Measurements from ENCODE around the gene FAM90A1.
"Not testable (repeated sequence)": the region's sequence is repeated elsewhere in the genome, so short reads cannot be mapped to it uniquely, and the experiment has no call there.

Gene FAM90A1, protein sequence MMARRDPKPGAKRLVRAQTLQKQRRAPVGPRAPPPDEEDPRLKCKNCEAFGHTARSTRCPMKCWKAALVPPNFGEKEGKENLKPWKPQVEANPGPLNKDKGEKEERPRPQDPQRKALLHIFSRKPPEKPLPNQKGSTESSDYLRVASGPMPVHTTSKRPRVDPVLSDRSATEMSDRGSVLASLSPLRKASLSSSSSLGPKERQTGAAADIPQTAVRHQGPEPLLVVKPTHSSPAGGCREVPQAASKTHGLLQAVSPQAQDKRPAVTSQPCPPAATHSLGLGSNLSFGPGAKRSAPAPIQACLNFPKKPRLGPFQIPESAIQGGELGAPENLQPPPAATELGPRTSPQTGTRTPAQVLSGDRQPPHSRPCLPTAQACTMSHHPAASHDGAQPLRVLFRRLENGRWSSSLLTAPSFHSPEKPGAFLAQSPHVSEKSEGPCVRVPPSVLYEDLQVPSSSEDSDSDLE

GRCh38 chr12:8226992-8227731 is at the start of gene FAM90A1:
Gene FAM90A1, minus strand, starts transcription at chr12:8227618. Its CDS starts 2,786 bp downstream, at chr12:8224832.
- DNase-seq, result peak; percentile 77

GRCh38 chr12:8276397-8276796 is 49.0 kb upstream of the FAM90A1 start:
- DNase-seq, result not testable (repeated sequence)

GRCh38 chr12:8266706-8267105 is 39.3 kb upstream of the FAM90A1 start:
- DNase-seq, result peak; percentile 43

- DNase-seq, result not testable (repeated sequence)
Measured at GRCh38 chr12:8264236-8264635, 36.8 kb upstream of the FAM90A1 start.

GRCh38 chr12:8261111-8261554 is 33.7 kb upstream of the FAM90A1 start:
- not testable (repeated sequence) for DNase-seq

DNA sequence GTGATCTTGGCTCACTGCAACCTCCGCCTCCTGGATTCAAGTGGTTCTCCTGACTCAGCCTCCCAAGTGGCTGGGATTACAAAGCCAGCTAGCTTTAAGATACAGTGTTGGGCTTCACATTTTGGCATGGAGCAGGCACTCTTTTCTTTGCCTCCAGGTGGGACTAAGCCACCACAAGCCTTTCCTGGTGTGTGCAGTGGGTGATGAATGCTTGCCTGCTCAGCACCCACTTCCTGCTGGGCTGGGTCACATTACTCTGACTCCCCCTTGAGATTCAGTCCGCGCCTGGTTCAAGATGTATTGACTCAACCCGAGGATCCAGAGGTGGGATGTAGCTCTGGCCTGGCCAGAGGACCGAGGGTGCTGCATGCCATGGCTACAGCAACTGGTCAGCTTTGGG is 28.9 kb upstream of the FAM90A1 start:
- DNase-seq, result not testable (repeated sequence)

GRCh38 chr12:8254705-8255104 is 27.3 kb upstream of the FAM90A1 start:
- not testable (repeated sequence) for DNase-seq

DNA sequence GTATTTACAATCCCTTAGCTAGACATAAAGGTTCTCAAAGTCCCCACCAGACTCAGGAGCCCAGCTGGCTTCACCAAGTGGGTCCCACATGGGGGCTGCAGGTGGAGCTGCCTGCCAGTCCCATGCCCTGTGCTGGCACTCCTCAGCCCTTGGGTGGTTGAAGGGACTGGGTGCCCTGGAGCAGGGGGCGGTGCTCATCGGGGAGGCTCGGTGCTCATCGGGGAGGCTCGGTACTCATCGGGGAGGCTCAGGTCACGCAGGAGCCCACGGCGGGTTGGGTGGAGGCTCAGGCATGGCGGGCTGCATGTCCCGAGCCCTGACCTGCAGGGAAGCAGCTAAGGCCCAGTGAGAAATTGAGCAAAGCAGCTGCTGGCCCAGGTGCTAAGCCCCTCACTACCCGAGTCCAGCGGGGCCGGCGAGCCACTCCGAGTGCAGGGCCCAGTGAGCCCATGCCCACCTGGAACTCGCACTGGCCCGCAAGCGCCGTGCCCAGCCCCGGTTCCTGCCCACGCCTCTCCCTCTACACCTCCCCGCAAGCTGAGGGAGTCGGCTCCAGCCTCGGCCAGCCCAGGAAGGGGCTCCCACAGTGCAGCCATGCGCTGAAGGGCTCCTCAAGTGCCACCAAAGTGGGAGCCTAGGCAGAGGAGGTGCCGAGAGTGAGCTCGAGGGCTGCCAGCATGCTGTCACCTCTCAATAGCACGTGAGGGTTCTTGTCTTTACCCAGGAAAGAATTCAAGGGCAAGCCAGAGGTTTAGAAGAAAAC is 24.8 kb upstream of the FAM90A1 start:
- DNase-seq, result not testable (repeated sequence)

DNA sequence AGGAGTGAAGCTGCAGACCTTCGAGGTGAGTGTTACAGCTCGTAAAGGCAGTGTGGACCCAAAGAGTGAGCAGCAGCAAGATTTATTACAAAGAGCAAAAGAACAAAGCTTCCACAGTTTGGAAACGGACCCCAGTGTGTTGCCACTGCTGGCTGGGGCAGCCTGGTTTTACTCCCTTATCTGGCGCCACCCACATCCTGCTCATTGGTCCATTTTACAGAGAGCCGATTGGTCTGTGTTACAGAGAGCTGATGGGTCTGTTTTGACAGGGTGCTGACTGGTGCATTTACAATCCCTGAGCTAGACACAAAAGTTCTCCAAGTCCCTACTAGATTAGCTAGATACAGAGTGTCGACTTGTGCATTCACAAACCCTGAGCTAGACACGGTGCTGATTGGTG is 24.2 kb upstream of the FAM90A1 start:
- DNase-seq, result not testable (repeated sequence)

DNA sequence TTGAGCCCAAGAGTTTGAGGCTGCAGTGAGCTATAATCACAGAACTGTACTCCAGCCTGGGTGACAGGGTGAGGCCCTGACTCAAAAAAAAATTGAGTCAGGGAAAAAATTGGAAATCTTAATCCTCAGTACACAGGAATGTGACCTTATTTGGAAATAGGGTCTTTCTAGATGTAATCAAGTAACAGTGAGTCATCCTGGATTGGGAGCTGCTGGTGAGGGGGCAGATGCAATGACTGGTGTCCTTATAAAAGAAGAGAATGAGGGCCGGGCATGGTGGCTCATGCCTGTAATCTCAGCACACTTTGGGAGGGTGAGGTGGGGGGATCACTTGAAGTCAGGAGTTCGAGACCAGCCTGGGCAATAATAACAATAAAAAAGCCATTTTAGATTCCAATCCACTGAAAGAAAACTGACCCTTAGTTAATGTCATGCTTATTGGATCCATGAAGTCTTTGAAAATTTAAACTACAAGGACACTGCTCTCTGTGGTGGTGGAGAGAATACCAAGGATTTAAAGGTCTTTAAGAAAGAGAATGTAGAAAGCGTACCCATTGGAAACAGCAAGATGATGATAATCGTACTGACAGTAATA is 19.6 kb upstream of the FAM90A1 start:
- DNase-seq, result not testable (repeated sequence)

DNA sequence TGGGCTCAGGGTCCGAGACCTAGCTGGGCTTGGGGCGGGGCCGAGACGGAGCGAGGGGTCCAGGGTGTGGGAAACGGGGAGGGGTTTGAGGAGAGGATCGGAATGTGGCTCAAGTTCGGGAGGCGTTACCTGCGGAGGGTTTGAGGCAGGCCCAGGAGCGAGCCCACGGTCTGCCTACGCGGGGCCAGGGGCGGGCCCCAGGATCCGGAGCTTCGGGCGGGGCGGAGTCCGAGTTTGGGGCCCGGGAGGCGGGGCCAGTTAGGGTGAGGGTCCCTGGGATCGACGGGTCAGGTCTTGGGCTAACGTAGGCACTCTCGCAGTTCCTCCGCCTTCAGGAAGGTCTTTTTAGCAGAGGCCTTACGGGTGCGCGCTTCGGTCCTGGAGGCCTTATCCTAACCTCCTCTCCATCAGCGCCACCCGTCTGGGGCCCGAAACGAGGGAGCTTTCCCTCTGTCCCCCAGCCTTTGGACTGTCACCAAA is 16.3 kb upstream of the FAM90A1 start:
- peak; percentile 35 for DNase-seq

- DNase-seq, result peak; percentile 90
Measured at GRCh38 chr12:8242880-8243681, 15.7 kb upstream of the FAM90A1 start.

DNA sequence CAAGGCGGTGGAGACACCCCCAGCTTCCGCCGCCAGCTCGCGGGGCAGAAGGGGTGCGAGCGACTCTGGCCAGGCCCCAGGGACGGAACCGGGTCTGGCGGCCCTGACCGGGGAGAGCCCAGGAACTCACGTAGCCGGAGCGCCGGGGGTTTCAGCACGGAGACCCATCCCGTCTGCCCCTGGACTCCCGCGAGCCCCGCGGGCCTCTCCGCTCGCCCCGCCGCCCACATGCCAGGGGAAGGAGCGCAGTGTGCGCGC is 15.1 kb upstream of the FAM90A1 start:
- not testable (repeated sequence) for DNase-seq

GRCh38 chr12:8241917-8242621 is 14.7 kb upstream of the FAM90A1 start:
- peak; percentile 22 for DNase-seq

- not testable (repeated sequence) for DNase-seq
Measured at GRCh38 chr12:8240340-8241114, 13.1 kb upstream of the FAM90A1 start.

GRCh38 chr12:8237031-8237430 is 9.6 kb upstream of the FAM90A1 start:
- not testable (repeated sequence) for DNase-seq

GRCh38 chr12:8235316-8236157 is 8.1 kb upstream of the FAM90A1 start:
- not testable (repeated sequence) for DNase-seq

- DNase-seq, result not testable (repeated sequence)
Measured at GRCh38 chr12:8234746-8235145, 7.3 kb upstream of the FAM90A1 start.

GRCh38 chr12:8233935-8234495 is 6.6 kb upstream of the FAM90A1 start:
- not testable (repeated sequence) for DNase-seq
